ENCODE measurements around the gene CCSER2.

CCSER2 gene

GRCh38 chr10:84395581-84395980 lies 67.2 kb downstream of the CCSER2 start:
- no peaks in the 10 kb centered on the region for H3K4me1 ChIP-seq (ENCODE audit: insufficient read depth, low read length, severe bottlenecking)
- H3K9ac ChIP-seq (ENCODE audit: low read length) = no peak overlapping the region
- no peaks in the 10 kb centered on the region for H3K27me3 ChIP-seq (ENCODE audit: insufficient read depth, low read length)
- H3K9me3 ChIP-seq (ENCODE audit: low read length) = peaks cover 2% of the 10 kb centered on the region; the same call in 1 of the 2 replicates
- H3F3A ChIP-seq (ENCODE audit: insufficient read depth, low read length) = no peaks in the 10 kb centered on the region
- no peak overlapping the region for H3K4me3 ChIP-seq (ENCODE audit: low read depth, low read length, poor library complexity, severe bottlenecking)
- H3K4me2 ChIP-seq (ENCODE audit: low read length) = no peak overlapping the region
- H3K9me2 ChIP-seq (ENCODE audit: low read depth, low read length) = no peaks in the 10 kb centered on the region
- H3K27ac ChIP-seq (ENCODE audit: low read depth, low read length, poor library complexity, severe bottlenecking) = no peak overlapping the region
- TF ChIP-seq EZH2 (IDR thresholded peaks at IDR 0.05; ENCODE audit: borderline replicate concordance, low read length) = no peak
- TF ChIP-seq CTCF (IDR thresholded peaks at IDR 0.05; ENCODE audit: low read length) = no peak
- no peaks in the 10 kb centered on the region for H3K36me3 ChIP-seq (ENCODE audit: insufficient read depth, low read length)
- no peaks in the 10 kb centered on the region for H3K79me2 ChIP-seq (ENCODE audit: insufficient read depth, low read length)
- no peak overlapping the region for H2AFZ ChIP-seq (ENCODE audit: low read length)
- no peaks in the 10 kb centered on the region for H4K20me1 ChIP-seq (ENCODE audit: insufficient read depth, low read length)

GRCh38 chr10:84397735-84398144 lies 69.4 kb downstream of the CCSER2 start:
- H3K4me2 ChIP-seq (ENCODE audit: low read length) = no peak overlapping the region
- no peaks in the 10 kb centered on the region for H3K9me2 ChIP-seq (ENCODE audit: low read depth, low read length)
- TF ChIP-seq CTCF (IDR thresholded peaks at IDR 0.05; ENCODE audit: low read length) (no peak), EZH2 (IDR thresholded peaks at IDR 0.05; ENCODE audit: borderline replicate concordance, low read length) (no peak)
- no peaks in the 10 kb centered on the region for H3K36me3 ChIP-seq (ENCODE audit: insufficient read depth, low read length)
- no peaks in the 10 kb centered on the region for H3K4me1 ChIP-seq (ENCODE audit: insufficient read depth, low read length, severe bottlenecking)
- no peak overlapping the region for H3K9ac ChIP-seq (ENCODE audit: low read length)
- no peaks in the 10 kb centered on the region for H3K27me3 ChIP-seq (ENCODE audit: insufficient read depth, low read length)
- H3K9me3 ChIP-seq (ENCODE audit: low read length) = peaks cover 2% of the 10 kb centered on the region; the same call in 1 of the 2 replicates
- no peaks in the 10 kb centered on the region for H4K20me1 ChIP-seq (ENCODE audit: insufficient read depth, low read length)
- H2AFZ ChIP-seq (ENCODE audit: low read length) = no peak overlapping the region
- H3K79me2 ChIP-seq (ENCODE audit: insufficient read depth, low read length) = no peaks in the 10 kb centered on the region
- H3K27ac ChIP-seq (ENCODE audit: low read depth, low read length, poor library complexity, severe bottlenecking) = no peak overlapping the region
- no peaks in the 10 kb centered on the region for H3F3A ChIP-seq (ENCODE audit: insufficient read depth, low read length)
- H3K4me3 ChIP-seq (ENCODE audit: low read depth, low read length, poor library complexity, severe bottlenecking) = no peak overlapping the region

- Histone ChIP-seq H3K36me3 (ENCODE audit: insufficient read depth, low read length) (no peaks in the 10 kb centered on the region), H3K4me1 (ENCODE audit: insufficient read depth, low read length, severe bottlenecking) (no peaks in the 10 kb centered on the region), H3K79me2 (ENCODE audit: insufficient read depth, low read length) (no peaks in the 10 kb centered on the region), H3K4me2 (ENCODE audit: low read length) (no peak overlapping the region), H4K20me1 (ENCODE audit: insufficient read depth, low read length) (no peaks in the 10 kb centered on the region), H3F3A (ENCODE audit: insufficient read depth, low read length) (no peaks in the 10 kb centered on the region), H2AFZ (ENCODE audit: low read length) (no peak overlapping the region), H3K9me3 (ENCODE audit: low read length) (peaks cover 2% of the 10 kb centered on the region; the same call in 1 of the 2 replicates), H3K9me2 (ENCODE audit: low read depth, low read length) (no peaks in the 10 kb centered on the region), H3K27me3 (ENCODE audit: insufficient read depth, low read length) (no peaks in the 10 kb centered on the region), H3K4me3 (ENCODE audit: low read depth, low read length, poor library complexity, severe bottlenecking) (no peak overlapping the region), H3K9ac (ENCODE audit: low read length) (no peak overlapping the region), H3K27ac (ENCODE audit: low read depth, low read length, poor library complexity, severe bottlenecking) (no peak overlapping the region)
- no peak for TF ChIP-seq EZH2 (IDR thresholded peaks at IDR 0.05; ENCODE audit: borderline replicate concordance, low read length)
- no peak for TF ChIP-seq CTCF (IDR thresholded peaks at IDR 0.05; ENCODE audit: low read length)
These were observed 70.3 kb downstream of the CCSER2 start for GRCh38 chr10:84398696-84399095.
